IMR-90 (cell line): ENCODE results near the gene NDUFAF8. TPM values are rescaled to one million over a fixed set of nuclear protein-coding genes. Genes with fewer than 3 reads are reported as not detected.

ENCODE experiments used
- ATAC-seq: fragments of 200-7000 bp; cut with Tn5 transposase; 2 replicates; pipeline ENCODE4 v1.9.1; 2020; ENCODE audit warnings: low read depth, mild to moderate bottlenecking, moderate library complexity
- BruUV-seq: library from RNA; stranded (reverse); fragments of 400-500 nt; replicated peaks from 2 replicates; lab custom pipeline; 2021; lab: Mats Ljungman, UMichigan
- CTCF ChIA-PET: fragments of 300-600 bp; formaldehyde crosslinking; extraction: SDS; loops from one replicate; lab custom pipeline; 2021; ENCODE audit warnings: antibody characterized with exemption; lab: Yijun Ruan, JAX
- POLR2A ChIA-PET: fragments of 300-600 bp; sonication (Branson Sonifier 250); formaldehyde crosslinking; loops from one replicate; lab custom pipeline; 2022; ENCODE audit warnings: antibody characterized with exemption; ENCODE audit not compliant: unreplicated experiment; lab: Charles Lee
- DNase-seq: peaks from one replicate; pipeline ENCODE4 v3.0.0; 2013
- H2AFZ ChIP-seq: replicated peaks from 2 replicates; pipeline ENCODE3; 2013; ENCODE audit warnings: low read length, mild to moderate bottlenecking; ENCODE audit not compliant: poor library complexity
- H2AK5ac ChIP-seq: 2 replicates; pipeline ENCODE4 v1.6.1; 2013; ENCODE audit warnings: low read depth, low read length, inconsistent platforms
- H2AK9ac ChIP-seq: replicated peaks from 2 replicates; pipeline ENCODE3; 2013; ENCODE audit warnings: mild to moderate bottlenecking, low read depth, low read length, moderate library complexity; ENCODE audit not compliant: poor library complexity
- H2BK120ac ChIP-seq: 2 replicates; pipeline ENCODE4 v1.6.1; 2013; ENCODE audit warnings: low read depth, low read length, inconsistent platforms
- H2BK15ac ChIP-seq: 3 replicates; pipeline ENCODE4 v1.6.1; 2013; ENCODE audit warnings: low read depth, low read length, inconsistent platforms
- H2BK20ac ChIP-seq: 2 replicates; pipeline ENCODE4 v1.6.1; 2013; ENCODE audit warnings: low read depth, mild to moderate bottlenecking, inconsistent platforms, low read length, moderate library complexity
- H2BK5ac ChIP-seq: 2 replicates; pipeline ENCODE4 v1.6.1; 2013; ENCODE audit warnings: mild to moderate bottlenecking, low read depth, low read length, inconsistent platforms; ENCODE audit not compliant: poor library complexity, severe bottlenecking
- H3K14ac ChIP-seq: replicated peaks from 2 replicates; pipeline ENCODE4 v1.6.1; 2013; ENCODE audit warnings: low read depth, low read length, inconsistent platforms
- H3K18ac ChIP-seq: 2 replicates; pipeline ENCODE4 v1.6.1; 2013; ENCODE audit warnings: low read depth, low read length, control low read depth
- H3K23ac ChIP-seq: 2 replicates; pipeline ENCODE4 v1.6.1; 2013; ENCODE audit warnings: low read depth, low read length, inconsistent platforms
- H3K27ac ChIP-seq: 2 replicates; pipeline ENCODE4 v1.5.1; 2013; ENCODE audit warnings: mild to moderate bottlenecking, control low read depth, low read length; ENCODE audit not compliant: insufficient read depth
- H3K27me3 ChIP-seq: 2 replicates; pipeline ENCODE4 v1.6.1; 2013; ENCODE audit warnings: low read length; ENCODE audit not compliant: control insufficient read depth, insufficient read depth
- H3K36me3 ChIP-seq: 2 replicates; pipeline ENCODE4 v1.6.1; 2013; ENCODE audit warnings: low read length, mixed read lengths; ENCODE audit not compliant: control insufficient read depth, insufficient read depth
- H3K4ac ChIP-seq: 2 replicates; pipeline ENCODE4 v1.6.1; 2013; ENCODE audit warnings: low read depth, low read length, inconsistent platforms
- H3K4me1 ChIP-seq: 2 replicates; pipeline ENCODE4 v1.6.1; 2013; ENCODE audit warnings: low read length, mixed read lengths; ENCODE audit not compliant: control insufficient read depth, insufficient read depth
- H3K4me2 ChIP-seq: 2 replicates; pipeline ENCODE4 v1.6.1; 2013; ENCODE audit warnings: low read depth, mild to moderate bottlenecking, control low read depth, low read length, moderate library complexity
- H3K4me3 ChIP-seq: 2 replicates; pipeline ENCODE4 v1.5.1; 2013; ENCODE audit warnings: low read depth, mild to moderate bottlenecking, control low read depth, low read length, moderate library complexity; ENCODE audit not compliant: insufficient read depth
- H3K56ac ChIP-seq: 2 replicates; pipeline ENCODE4 v1.6.1; 2013; ENCODE audit warnings: low read length, inconsistent platforms; ENCODE audit not compliant: insufficient read depth; ENCODE audit errors: extremely low read depth
- H3K79me1 ChIP-seq, 2 experiments: 2 replicates each; pipeline ENCODE4 v1.6.1; 2013; ENCODE audit warnings: low read length in 2 of 2, inconsistent platforms in 1 of 2, low read depth in 1 of 2
- H3K9ac ChIP-seq: 2 replicates; pipeline ENCODE4 v1.6.1; 2013; ENCODE audit warnings: low read depth, low read length, control low read depth
- H3K9me1 ChIP-seq: 2 replicates; pipeline ENCODE4 v1.6.1; 2013; ENCODE audit warnings: low read length, inconsistent platforms; ENCODE audit not compliant: insufficient read depth
- H3K9me3 ChIP-seq: 2 replicates; pipeline ENCODE4 v1.6.1; 2013; ENCODE audit warnings: low read length; ENCODE audit not compliant: control insufficient read depth, insufficient read depth
- H4K20me1 ChIP-seq: 2 replicates; pipeline ENCODE4 v1.6.1; 2013; ENCODE audit warnings: low read length, inconsistent platforms; ENCODE audit not compliant: insufficient read depth
- H4K5ac ChIP-seq: 2 replicates; pipeline ENCODE4 v1.6.1; 2013; ENCODE audit warnings: mild to moderate bottlenecking, low read depth, low read length, control low read depth
- H4K8ac ChIP-seq, 2 experiments: 2 replicates each; pipeline ENCODE4 v1.6.1; 2013; ENCODE audit warnings: low read depth in 2 of 2, low read length in 2 of 2, control low read depth in 1 of 2, inconsistent platforms in 1 of 2
- H4K91ac ChIP-seq: 2 replicates; pipeline ENCODE4 v1.6.1; 2013; ENCODE audit warnings: low read depth, low read length, inconsistent platforms; ENCODE audit not compliant: insufficient read depth
- BHLHE40 ChIP-seq: fragments of 150-350 bp; IDR thresholded peaks from 2 replicates; pipeline ENCODE4 v1.6.1; 2016; ENCODE audit warnings: mild to moderate bottlenecking, low read depth, low read length
- CEBPB ChIP-seq: IDR thresholded peaks from 2 replicates; pipeline ENCODE4 v1.6.1; 2012; ENCODE audit warnings: low read depth, low read length, improper control_type of control experiment
- CHD1 ChIP-seq: IDR thresholded peaks from 2 replicates; pipeline ENCODE4 v1.6.1; 2012; ENCODE audit warnings: low read depth, low read length, improper control_type of control experiment
- CTCF ChIP-seq: conservative IDR thresholded peaks from 2 replicates; pipeline ENCODE4 v1.5.1; 2012; ENCODE audit warnings: mild to moderate bottlenecking, low read depth, low read length, improper control_type of control experiment
- ELK1 ChIP-seq: fragments of 150-350 bp; IDR thresholded peaks from 2 replicates; pipeline ENCODE4 v1.6.1; 2016; ENCODE audit warnings: low read depth, mild to moderate bottlenecking, low read length, moderate library complexity, borderline replicate concordance
- FOS ChIP-seq: fragments of 150-350 bp; IDR thresholded peaks from 2 replicates; pipeline ENCODE4 v1.6.1; 2016; ENCODE audit warnings: low read depth, low read length
- MAFK ChIP-seq: IDR thresholded peaks from 2 replicates; pipeline ENCODE4 v1.6.1; 2012; ENCODE audit warnings: low read depth, low read length, improper control_type of control experiment
- MAZ ChIP-seq: IDR thresholded peaks from 2 replicates; pipeline ENCODE4 v1.6.1; 2012; ENCODE audit warnings: low read depth, mild to moderate bottlenecking, low read length, improper control_type of control experiment, moderate library complexity, borderline replicate concordance
- MXI1 ChIP-seq: IDR thresholded peaks from 2 replicates; pipeline ENCODE4 v1.6.1; 2012; ENCODE audit warnings: low read depth, mild to moderate bottlenecking, low read length, moderate library complexity, borderline replicate concordance
- POLR2A ChIP-seq: IDR thresholded peaks from 2 replicates; pipeline ENCODE4 v1.6.1; 2012; ENCODE audit warnings: mild to moderate bottlenecking, low read depth, low read length
- RAD21 ChIP-seq: IDR thresholded peaks from 2 replicates; pipeline ENCODE4 v1.6.1; 2012; ENCODE audit warnings: low read length, improper control_type of control experiment
- RCOR1 ChIP-seq: IDR thresholded peaks from 2 replicates; pipeline ENCODE4 v1.6.1; 2012; ENCODE audit warnings: mild to moderate bottlenecking, low read length, improper control_type of control experiment; ENCODE audit not compliant: insufficient replicate concordance
- RFX5 ChIP-seq: IDR thresholded peaks from 2 replicates; pipeline ENCODE4 v1.8.0; 2012; ENCODE audit warnings: low read depth, mild to moderate bottlenecking, low read length, moderate library complexity
- SMC3 ChIP-seq: fragments of 150-350 bp; IDR thresholded peaks from 2 replicates; pipeline ENCODE4 v1.6.1; 2016; ENCODE audit warnings: low read depth, mild to moderate bottlenecking, antibody characterized with exemption, low read length, moderate library complexity
- USF2 ChIP-seq: fragments of 150-350 bp; IDR thresholded peaks from 2 replicates; pipeline ENCODE4 v1.6.1; 2017; ENCODE audit warnings: mild to moderate bottlenecking, antibody characterized with exemption, low read length, low read depth
- WGBS, 2 experiments: methylation state at CpG; one replicate each; pipeline versions ENCODE4 v1.1.5 to v1.1.7; 2013; ENCODE audit warnings: missing lambda C conversion rate in 2 of 2; ENCODE audit not compliant: insufficient read length in 1 of 2; ENCODE audit errors: extremely low coverage in 2 of 2; 5-methylcytosine and 5-hydroxymethylcytosine counted together
- dilution Hi-C: fragments of 300-500 bp; cut with HindIII; formaldehyde crosslinking; loops from one replicate; pipeline ENCODE4 v1.14.3; 2018; ENCODE audit warnings: low sequenced_read_pairs; ENCODE audit not compliant: unreplicated experiment
- in situ Hi-C: fragments of 300-500 bp; cut with MboI; formaldehyde crosslinking; loops from 3 replicates; pipeline ENCODE4 v1.14.3; 2019; ENCODE audit warnings: low sequenced_read_pairs, inconsistent platforms, mixed read lengths
- intact Hi-C: fragments of 100-400 bp; cut with micrococcal nuclease; formaldehyde crosslinking; loops from 2 replicates; pipeline ENCODE4 v1.10.0; 2022
- polyA plus RNA-seq, 3 experiments: library from polyadenylated mRNA; depleted of rRNA; stranded (reverse); fragments of >200 nt; gene quantifications; 2 replicates each; pipeline ENCODE4 v1.2.3, GENCODE V29; 2012; ENCODE audit warnings: low replicate concordance in 1 of 3
- total RNA-seq: library from RNA; depleted of rRNA; stranded (reverse); fragments of >200 nt; gene quantifications from 2 replicates; pipeline ENCODE4 v1.2.3, GENCODE V29; 2012

Gene NDUFAF8
- total and polyA plus RNA-seq, 2 of the 4 experiments (the other 2 are of a cell fraction): 11.1 to 65.0 TPM

DNA sequence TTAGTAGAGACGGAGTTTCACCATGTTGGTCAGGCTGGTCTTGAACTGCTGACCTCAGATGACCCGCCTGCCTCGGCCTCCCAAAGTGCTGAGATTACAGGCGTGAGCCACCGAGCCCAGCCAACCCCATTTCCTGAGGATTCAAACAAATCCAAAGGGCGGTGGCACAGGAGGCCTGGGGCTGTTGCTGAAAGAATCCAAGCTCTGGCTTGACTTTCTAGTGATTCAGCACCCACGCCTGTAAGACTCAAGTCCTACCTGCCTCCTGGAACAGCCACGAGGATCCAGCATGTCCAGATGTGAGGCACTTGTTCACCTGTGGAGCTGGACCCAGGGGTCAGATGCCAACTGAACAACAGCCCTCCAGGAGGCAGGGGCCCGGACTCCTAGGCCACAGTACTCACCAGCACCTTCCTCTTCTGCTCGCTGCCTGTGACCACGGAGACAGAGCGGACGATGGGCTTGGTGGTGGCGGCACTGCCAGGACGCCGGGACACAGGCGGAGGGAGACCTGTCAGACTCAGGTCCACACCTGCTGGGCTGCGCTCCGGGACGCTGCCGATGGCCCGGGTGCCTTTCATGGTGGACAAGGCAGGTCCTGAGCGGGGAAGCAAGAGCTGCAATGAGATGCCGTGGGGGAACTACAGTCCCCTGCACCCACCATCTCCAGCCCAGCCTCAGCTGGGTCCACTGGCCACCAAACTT lies 19.5 kb upstream of the NDUFAF8 start:
- no peak for DNase-seq
- in situ Hi-C loops (no loop called here), intact Hi-C loops (loop anchor here (5.0 kb wide), 1 partner anchor 77 kb away; no protein-coding TSS in a partner anchor), dilution Hi-C loops (no loop called here)
- 89% methylated on average over 14 of the region's 24 CpGs; no CpG with 5 or more reads in 1 of the 2 experiments for WGBS, 2 experiments
- peak overlapping the region; percentile 72 for H2AK9ac ChIP-seq
- H2AK5ac ChIP-seq: no peak overlapping the region
- H3K27me3 ChIP-seq: no peaks in the 10 kb centered on the region
- no peak overlapping the region for H3K23ac ChIP-seq
- CTCF ChIA-PET: no interaction called here
- H4K8ac ChIP-seq: no peak overlapping the region
- no peak overlapping the region for H3K4me2 ChIP-seq
- H3K18ac ChIP-seq: no peak overlapping the region
- no peak overlapping the region for H3K4ac ChIP-seq
- H2AFZ ChIP-seq: no peak overlapping the region
- no TSS peak for BruUV-seq
- H3K79me1 ChIP-seq: peaks cover 11 to 23% of the 10 kb centered on the region in 2 experiments; a peak in 3 of 4 replicates
- no peak overlapping the region for H3K14ac ChIP-seq
- H3K4me1 ChIP-seq: peaks cover 8% of the 10 kb centered on the region; the same call in 1 of the 2 replicates
- no peak overlapping the region for H3K9ac ChIP-seq
- H2BK5ac ChIP-seq: no peak overlapping the region
- peaks cover 5% of the 10 kb centered on the region; the same call in 1 of the 2 replicates for H3K36me3 ChIP-seq
- POLR2A ChIA-PET: no interaction called here
- no peaks in the 10 kb centered on the region for H4K20me1 ChIP-seq
- no peaks in the 10 kb centered on the region for H3K9me3 ChIP-seq
- no peak overlapping the region for H4K5ac ChIP-seq
- ATAC-seq: no peak
- H2BK15ac ChIP-seq: no peak overlapping the region
- H2BK20ac ChIP-seq: no peak overlapping the region; the same call in 1 of the 2 replicates
- H3K27ac ChIP-seq: no peak overlapping the region
- no peak overlapping the region for H3K4me3 ChIP-seq
- H2BK120ac ChIP-seq: no peak overlapping the region
- no peak overlapping the region for H3K56ac ChIP-seq
- H4K91ac ChIP-seq: no peak overlapping the region
- H3K9me1 ChIP-seq: no peaks in the 10 kb centered on the region; the same call in none of the 2 replicates
- TF ChIP-seq CTCF: no peak
- TF ChIP-seq RFX5: no peak
- no peak for TF ChIP-seq POLR2A
- TF ChIP-seq RCOR1: no peak
- no peak for TF ChIP-seq FOS
- TF ChIP-seq USF2: no peak
- no peak for TF ChIP-seq MXI1
- TF ChIP-seq RAD21: no peak
- TF ChIP-seq CHD1: no peak
- TF ChIP-seq CEBPB: no peak
- no peak for TF ChIP-seq BHLHE40
- no peak for TF ChIP-seq MAZ
- no peak for TF ChIP-seq MAFK
- no peak for TF ChIP-seq SMC3
- no peak for TF ChIP-seq ELK1
